GM10847 (cell line): Measurements from ENCODE around the gene LAMC3.

Experiments used
- POLR2A ChIP-seq: IDR thresholded peaks from 2 replicates; pipeline ENCODE4 v1.6.1; 2011; ENCODE audit not compliant: insufficient read length; ENCODE audit errors: extremely low read depth

Gene LAMC3

DNA sequence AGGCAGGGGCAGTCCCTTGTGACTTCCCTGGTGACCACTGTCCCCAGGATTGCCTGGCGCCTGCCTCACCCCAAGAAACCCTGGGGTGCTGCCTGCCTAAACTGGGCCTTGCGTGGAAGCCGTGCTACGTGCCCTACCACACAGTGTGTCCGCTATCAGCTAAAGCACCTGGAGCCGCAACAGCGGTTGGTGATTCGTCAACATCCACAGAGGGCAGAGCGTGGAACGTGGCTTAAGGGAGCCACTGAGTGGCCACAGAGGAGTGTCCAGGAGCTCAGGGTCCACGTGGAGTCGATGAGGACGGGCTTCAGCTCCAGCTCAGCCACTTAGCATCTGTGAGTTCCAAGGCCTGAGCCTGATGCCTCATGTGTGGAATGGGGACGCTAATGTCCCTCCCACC is 25.3 kb downstream of the LAMC3 start:
- TF ChIP-seq POLR2A, result no peak

- no peak for TF ChIP-seq POLR2A
These were observed 26.6 kb downstream of the LAMC3 start for GRCh38 chr9:131035548-131035947.

- TF ChIP-seq POLR2A, result no peak
These were observed 27.1 kb downstream of the LAMC3 start for GRCh38 chr9:131036071-131036470.

DNA sequence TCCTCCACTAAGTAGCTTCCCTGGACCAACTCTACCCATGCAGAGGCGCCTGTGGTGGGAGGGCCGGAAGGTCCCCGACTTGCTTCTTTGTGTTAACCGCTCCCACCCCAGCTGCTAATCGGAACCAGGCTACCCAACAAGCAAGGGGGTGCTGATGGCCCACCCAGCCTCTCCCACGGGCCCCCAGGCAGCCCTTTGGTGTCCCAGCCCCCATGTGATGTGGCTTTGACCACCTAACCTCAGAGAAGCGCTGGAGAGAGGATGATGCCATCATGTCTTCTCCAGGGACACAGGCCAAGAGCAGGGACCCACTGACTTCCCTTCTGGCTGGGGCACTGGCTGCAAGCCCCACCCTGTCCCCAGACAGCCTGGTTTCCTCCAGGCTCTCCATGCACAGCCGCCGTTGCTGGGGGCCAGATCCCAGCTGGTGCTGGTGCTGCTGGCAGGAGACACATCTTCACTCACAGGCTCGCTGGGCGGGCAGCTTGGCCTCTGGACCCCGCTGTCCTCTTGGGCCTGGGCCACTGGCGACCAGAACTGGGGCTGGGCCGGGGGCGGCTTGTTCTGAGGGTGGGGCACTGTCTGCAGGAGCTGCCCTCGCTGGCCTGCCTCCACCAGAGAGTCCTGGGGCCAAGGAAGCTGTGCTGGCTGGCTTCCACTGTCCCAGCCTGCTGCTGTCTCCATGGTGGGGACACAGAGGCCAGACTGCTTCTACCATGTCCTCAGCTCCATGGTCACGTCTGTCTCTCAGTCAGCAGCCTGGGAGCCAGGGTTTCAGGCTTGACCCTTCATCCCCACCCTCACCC is 27.8 kb downstream of the LAMC3 start:
- no peak for TF ChIP-seq POLR2A

- no peak for TF ChIP-seq POLR2A
These were observed 28.6 kb downstream of the LAMC3 start for GRCh38 chr9:131037335-131038255.

DNA sequence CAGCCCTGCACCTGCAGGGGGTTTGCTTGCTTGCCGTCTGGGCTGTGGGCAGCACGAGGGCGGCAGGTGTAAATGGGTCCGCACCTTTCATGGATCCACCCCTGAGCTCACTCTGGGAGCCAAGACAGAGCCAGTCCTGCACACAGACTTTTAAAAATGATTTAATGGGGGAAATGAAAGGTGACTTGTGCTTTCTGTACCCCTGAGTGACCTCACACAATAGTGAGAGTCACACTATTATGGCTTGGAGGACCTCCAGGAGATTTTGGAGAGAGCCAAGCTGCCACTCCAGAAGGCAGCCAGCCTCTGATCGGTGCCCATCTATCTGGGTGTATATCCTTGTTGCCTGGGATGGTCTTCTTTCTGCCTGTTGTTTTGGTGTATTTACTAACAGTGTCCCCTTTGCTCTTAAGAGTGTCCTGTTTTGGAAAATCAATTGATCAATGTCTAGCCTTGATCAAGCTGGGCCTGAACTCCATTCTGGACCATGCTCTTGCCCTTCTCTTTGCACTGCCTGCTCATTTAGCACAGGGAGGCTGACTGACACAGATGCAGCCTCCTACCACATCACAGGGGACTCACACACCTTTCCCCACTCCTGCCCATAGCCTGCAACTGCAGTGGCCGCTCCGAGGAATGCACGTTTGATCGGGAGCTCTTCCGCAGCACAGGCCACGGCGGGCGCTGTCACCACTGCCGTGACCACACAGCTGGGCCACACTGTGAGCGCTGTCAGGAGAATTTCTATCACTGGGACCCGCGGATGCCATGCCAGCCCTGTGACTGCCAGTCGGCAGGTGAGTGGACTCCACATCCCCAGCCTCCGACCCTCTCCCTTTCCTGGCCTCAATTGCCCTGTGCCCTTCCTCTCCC is 29.5 kb downstream of the LAMC3 start:
- TF ChIP-seq POLR2A, result no peak

- no peak for TF ChIP-seq POLR2A
These were observed 30.4 kb downstream of the LAMC3 start for GRCh38 chr9:131039129-131039954.

DNA sequence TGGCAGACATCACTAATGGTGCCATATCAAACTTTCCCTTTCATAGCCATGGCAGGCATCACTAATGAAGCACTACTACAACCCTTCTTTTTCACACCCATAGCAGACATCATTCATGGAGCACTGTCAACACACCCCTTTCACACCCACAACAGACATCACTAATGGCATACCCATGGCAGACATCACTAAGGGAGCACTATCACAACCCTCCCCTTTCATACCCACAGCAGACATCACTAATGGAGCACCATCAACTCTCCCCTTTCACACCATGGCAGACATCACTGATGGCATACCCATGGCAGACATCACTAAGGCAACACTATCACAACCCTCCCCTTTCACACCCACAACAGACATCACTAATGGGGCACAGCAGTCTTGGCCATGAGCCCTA is 33.7 kb downstream of the LAMC3 start:
- no peak for TF ChIP-seq POLR2A

DNA sequence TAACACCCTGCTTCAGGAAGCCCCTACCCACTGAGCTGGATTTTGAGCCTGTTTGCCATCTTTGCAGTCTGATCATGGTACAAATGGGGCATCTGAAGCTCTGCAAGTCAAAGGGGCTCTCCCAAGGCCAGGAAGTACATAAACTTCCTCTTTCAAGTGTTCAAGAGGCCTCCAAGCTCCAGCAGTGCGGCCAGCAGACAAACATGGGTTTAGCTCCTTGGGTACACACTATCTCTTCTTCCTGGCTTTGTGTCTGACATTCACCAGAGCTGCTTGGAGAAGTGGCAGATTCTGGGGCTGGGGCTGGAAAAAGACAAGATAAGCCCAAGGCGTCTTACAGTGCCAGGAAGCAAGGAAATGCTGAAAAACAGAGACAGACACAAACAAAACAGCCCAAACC is 34.1 kb downstream of the LAMC3 start:
- TF ChIP-seq POLR2A, result no peak

GRCh38 chr9:131043646-131044045 is 34.7 kb downstream of the LAMC3 start:
- TF ChIP-seq POLR2A, result no peak

GRCh38 chr9:131045300-131046092 is 36.5 kb downstream of the LAMC3 start:
- no peak for TF ChIP-seq POLR2A

DNA sequence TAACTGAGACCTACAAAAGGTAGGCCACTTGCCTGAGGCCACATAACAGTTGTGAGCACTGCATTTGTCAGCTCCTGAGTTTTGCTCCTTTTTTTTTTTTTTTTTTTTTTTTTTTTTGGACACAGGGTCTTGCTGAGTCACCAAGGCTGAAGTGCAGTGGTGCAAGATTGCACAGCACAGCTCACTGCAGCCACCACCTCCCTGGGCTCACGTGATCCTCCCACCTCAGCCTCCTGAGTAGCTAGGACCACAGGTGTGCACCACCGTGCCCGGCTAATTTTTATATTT is 37.1 kb downstream of the LAMC3 start:
- no peak for TF ChIP-seq POLR2A

DNA sequence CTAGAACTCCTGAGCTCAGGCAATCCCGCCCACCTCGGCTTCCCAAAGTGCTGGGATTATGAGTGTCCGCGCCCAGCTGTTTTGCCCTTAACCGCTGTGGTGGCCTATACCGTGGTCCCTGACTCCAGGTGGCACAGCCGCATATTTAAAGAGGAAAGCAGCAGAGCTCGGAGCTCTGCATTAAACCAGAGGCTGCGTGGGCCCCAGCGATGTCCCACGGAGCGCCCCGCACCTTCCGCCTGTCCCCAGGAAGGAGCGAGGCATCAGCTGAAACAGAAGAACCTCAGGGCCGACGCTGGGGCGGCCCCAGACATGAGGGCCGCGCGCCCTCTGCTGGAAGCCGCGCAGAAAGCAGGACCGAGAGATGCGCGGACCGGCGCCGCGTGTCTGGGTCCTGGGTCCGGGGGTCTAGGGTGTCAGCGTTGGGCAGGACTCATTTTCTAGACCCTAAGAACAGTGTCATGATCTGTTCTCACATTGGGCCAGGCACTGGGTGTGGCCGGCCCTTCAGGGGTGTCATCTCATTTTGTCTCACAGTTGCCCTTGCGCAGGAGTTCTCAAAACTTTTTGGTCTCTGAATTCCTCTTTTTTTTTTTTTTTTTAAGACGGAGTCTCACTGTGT is 37.7 kb downstream of the LAMC3 start:
- no peak for TF ChIP-seq POLR2A
